K562 (cell line): ENCODE results near the gene NFRKB. TPM values are rescaled to one million over a fixed set of nuclear protein-coding genes. Genes with fewer than 3 reads are reported as not detected.

Experiments
- ATAC-seq: fragments of 200-7000 bp; cut with Tn5 transposase; 3 replicates; pipeline ENCODE4 v1.9.1; 2020; ENCODE audit warnings: moderate library complexity
- BruUV-seq: library from RNA; stranded (reverse); fragments of 400-500 nt; replicated peaks from 2 replicates; lab custom pipeline; 2021; lab: Mats Ljungman, UMichigan
- CTCF ChIA-PET: fragments of 300-600 bp; formaldehyde crosslinking; extraction: SDS; loops from one replicate; lab custom pipeline; 2021; ENCODE audit warnings: low intra/inter-chr PET ratio; lab: Yijun Ruan, JAX
- POLR2A ChIA-PET: fragments of 300-600, 350-650 bp; sonication (Branson Sonifier 250); formaldehyde crosslinking; extraction: SDS; loops from one replicate; lab custom pipeline; 2021; ENCODE audit warnings: antibody characterized with exemption, inconsistent platforms; lab: Yijun Ruan, JAX
- DNase-seq, 4 experiments: peaks; one replicate each; pipeline versions ENCODE4 v3.0.0 to v3.0.0-alpha.2; 2011 to 2018; ENCODE audit warnings: low spot score in 3 of 4, mixed read lengths in 3 of 4; ENCODE audit errors: extremely low read depth in 1 of 4
- FAIRE-seq: peaks from 2 replicates; lab custom pipeline; 2011; peaks lifted over from hg19 to GRCh38; lab: Jason Lieb, UNC
- H2AFZ ChIP-seq: 2 replicates; pipeline ENCODE4 v1.6.0; 2011; ENCODE audit warnings: low read depth, low read length, control low read depth, inconsistent platforms
- H3K27ac ChIP-seq: fragments of 200-600 bp; 3 replicates; pipeline ENCODE4 v1.8.0; 2011; ENCODE audit warnings: low read depth, mild to moderate bottlenecking, control low read depth, inconsistent platforms, low read length, moderate library complexity, mixed read lengths; ENCODE audit errors: extremely low read depth
- H3K27me3 ChIP-seq, 2 experiments: fragments of 300-600 bp in 1 of 2; 2 replicates in 1 of 2; 3 replicates in 1 of 2; pipeline versions ENCODE4 v1.6.0 to v1.8.0; 2011; ENCODE audit warnings: inconsistent platforms in 2 of 2, low read length in 2 of 2, mild to moderate bottlenecking in 1 of 2, mixed read lengths in 1 of 2, moderate library complexity in 1 of 2; ENCODE audit not compliant: control insufficient read depth in 2 of 2, insufficient read depth in 2 of 2
- H3K36me3 ChIP-seq: fragments of 300-600 bp; 3 replicates; pipeline ENCODE4 v1.8.0; 2011; ENCODE audit warnings: mild to moderate bottlenecking, low read length, inconsistent platforms; ENCODE audit not compliant: control insufficient read depth, insufficient read depth
- H3K4me1 ChIP-seq, 2 experiments: fragments of 200-600 bp in 1 of 2; replicated peaks in 1 of 2; 2 replicates in 1 of 2; 3 replicates in 1 of 2; pipeline versions ENCODE4 v1.5.1 to v1.8.0; 2011; ENCODE audit warnings: inconsistent platforms in 2 of 2, low read length in 2 of 2, mild to moderate bottlenecking in 1 of 2, mixed read lengths in 1 of 2, moderate library complexity in 1 of 2; ENCODE audit not compliant: control insufficient read depth in 2 of 2, insufficient read depth in 2 of 2
- H3K4me2 ChIP-seq: 2 replicates; pipeline ENCODE4 v1.6.1; 2011; ENCODE audit warnings: low read length, control low read depth, inconsistent platforms, mixed read lengths; ENCODE audit not compliant: insufficient read depth
- H3K4me3 ChIP-seq: fragments of 200-600 bp; sonication (generic), shearing (Covaris generic); 2 replicates; pipeline ENCODE4 v1.5.1; 2016; ENCODE audit warnings: control low read depth, inconsistent platforms
- H3K79me2 ChIP-seq: fragments of 200-600 bp; 3 replicates; pipeline ENCODE4 v1.8.0; 2011; ENCODE audit warnings: low read length, inconsistent platforms; ENCODE audit not compliant: control insufficient read depth, insufficient read depth
- H3K9ac ChIP-seq, 2 experiments: 2 replicates each; pipeline versions ENCODE4 v1.6.0 to v1.6.1; 2011; ENCODE audit warnings: low read depth in 2 of 2, low read length in 2 of 2, control low read depth in 1 of 2, inconsistent platforms in 1 of 2, mild to moderate bottlenecking in 1 of 2, mixed read lengths in 1 of 2; ENCODE audit not compliant: insufficient read depth in 1 of 2
- H3K9me1 ChIP-seq: one replicate; pipeline ENCODE4 v1.6.0; 2011; ENCODE audit warnings: inconsistent platforms, mild to moderate bottlenecking, low read length, moderate library complexity; ENCODE audit not compliant: control insufficient read depth, insufficient read depth
- H3K9me3 ChIP-seq: replicated peaks from 2 replicates; pipeline ENCODE4 v1.5.1; 2011; ENCODE audit warnings: low read depth, low read length, inconsistent platforms; ENCODE audit not compliant: control insufficient read depth, insufficient read depth
- H4K20me1 ChIP-seq: replicated peaks from 2 replicates; pipeline ENCODE4 v1.6.1; 2011; ENCODE audit warnings: low read length, inconsistent platforms, mixed read lengths; ENCODE audit not compliant: control insufficient read depth, insufficient read depth
- ELK1 ChIP-seq: sonication (generic); formaldehyde crosslinking; IDR thresholded peaks from 2 replicates; pipeline ENCODE4 v1.8.1; 2022; ENCODE audit warnings: missing genetic modification reagents
- FOXK1 ChIP-seq: sonication (generic); formaldehyde crosslinking; IDR thresholded peaks from 2 replicates; pipeline ENCODE4 v1.8.0; 2022; ENCODE audit warnings: missing genetic modification reagents, mild to moderate bottlenecking, borderline replicate concordance
- FOXP1 ChIP-seq: sonication (generic); formaldehyde crosslinking; IDR thresholded peaks from 2 replicates; pipeline ENCODE4 v1.8.0; 2022; ENCODE audit warnings: mild to moderate bottlenecking, missing genetic modification reagents
- GTF2A2 ChIP-seq: IDR thresholded peaks from 2 replicates; pipeline ENCODE4 v1.6.1; 2016; ENCODE audit warnings: mild to moderate bottlenecking, missing genetic modification characterization, missing compliant biosample characterization
- NR1H2 ChIP-seq: sonication (generic); formaldehyde crosslinking; IDR thresholded peaks from 2 replicates; pipeline ENCODE4 v1.4.0; 2020; ENCODE audit warnings: mild to moderate bottlenecking, missing genetic modification reagents
- POLR2H ChIP-seq: IDR thresholded peaks from 2 replicates; pipeline ENCODE4 v1.6.1; 2016; ENCODE audit warnings: missing genetic modification characterization, low read depth, mild to moderate bottlenecking, control low read depth, missing compliant biosample characterization, moderate library complexity
- SPI1 ChIP-seq: IDR thresholded peaks from 2 replicates; pipeline ENCODE4 v1.6.1; 2011; ENCODE audit warnings: low read depth, low read length, control low read depth, borderline replicate concordance
- XRCC3 ChIP-seq: fragments of 450-650 bp; IDR thresholded peaks from 2 replicates; pipeline ENCODE4 v1.6.1; 2017; ENCODE audit warnings: mild to moderate bottlenecking, moderate library complexity
- WGBS: fragments of 100-300 bp; shearing (Covaris generic); methylation state at CpG from one replicate; pipeline ENCODE4 v1.1.6; 2016; ENCODE audit warnings: low coverage, mixed read lengths; ENCODE audit not compliant: insufficient coverage; ENCODE audit errors: missing lambda C conversion rate; 5-methylcytosine and 5-hydroxymethylcytosine counted together
- in situ Hi-C: fragments of 300-500 bp; cut with MboI; formaldehyde crosslinking; loops from 4 replicates; pipeline ENCODE4 v1.15.0; 2018; ENCODE audit warnings: inconsistent platforms, mixed read lengths
- intact Hi-C: fragments of 100-400 bp; cut with micrococcal nuclease; formaldehyde crosslinking; loops from 2 replicates; pipeline ENCODE4 v1.14.2; 2022
- polyA plus RNA-seq, 8 experiments: library from polyadenylated mRNA; depleted of rRNA in 4 of 8; stranded (reverse) in 5 of 8; unstranded in 3 of 8; fragments of >200 nt; fragmentation: Nextera tagmentation in 2 of 8; fragmentation: Illumina TruSeq in 1 of 8; extraction: Ambion mirVana in 2 of 8; extraction: Trizol in 1 of 8; gene quantifications; 2 replicates each; pipeline versions ENCODE4 v1.2.1 to v1.2.3, GENCODE V29; 2011 to 2014; ENCODE audit warnings: inconsistent platforms in 1 of 8, missing spikeins in 1 of 8
- total RNA-seq, 7 experiments: library from RNA; depleted of rRNA in 6 of 7; stranded (reverse); fragments of >200 nt in 6 of 7; fragmentation: Illumina TruSeq in 2 of 7; extraction: Trizol in 2 of 7; gene quantifications; 2 replicates each; pipeline versions ENCODE4 v1.2.1 to v1.2.3, GENCODE V29; 2011 to 2021; ENCODE audit warnings: low replicate concordance in 1 of 7

NFRKB gene
- total and polyA plus RNA-seq, 9 of the 15 experiments (the other 6 are each of a cell fraction or from before 2014, with no cell fraction given) = 7.1 to 42.6 (median 23.9) TPM

GRCh38 chr11:129856036-129856435 lies 39.3 kb downstream of the NFRKB start:
- no peaks in the 10 kb centered on the region for H3K4me1 ChIP-seq
- peaks cover 11% of the 10 kb centered on the region; the same call in 1 of the 3 replicates for H3K36me3 ChIP-seq
- H3K27me3 ChIP-seq = peaks cover 34 to 40% of the 10 kb centered on the region in 2 experiments; a peak in 4 of 5 replicates
- no peaks in the 10 kb centered on the region for H3K79me2 ChIP-seq
- intact Hi-C loops = no loop called here
- no TSS peak for BruUV-seq
- ATAC-seq = no peak
- POLR2A ChIA-PET = no interaction called here
- DNase-seq = no peak
- FAIRE-seq = no peak
- no peaks in the 10 kb centered on the region for H4K20me1 ChIP-seq
- H3K4me2 ChIP-seq = no peak overlapping the region
- H3K9me1 ChIP-seq = no peaks in the 10 kb centered on the region
- no peak overlapping the region for H2AFZ ChIP-seq
- no peaks in the 10 kb centered on the region for H3K9me3 ChIP-seq
- 25% methylated on average over 8 of the region's 8 CpGs for WGBS
- CTCF ChIA-PET = no interaction called here
- TF ChIP-seq FOXK1 (CRISPR knock-in tag) (no peak), SPI1 (no peak), XRCC3 (no peak), ELK1 (CRISPR knock-in tag) (no peak), FOXP1 (no peak)
- TF ChIP-seq, all 486 proteins: peak for 0
- no peak overlapping the region for H3K9ac ChIP-seq
- no peak overlapping the region for H3K27ac ChIP-seq
- in situ Hi-C loops = no loop called here
- no peak overlapping the region for H3K4me3 ChIP-seq

GRCh38 chr11:129855086-129855485 lies 40.3 kb downstream of the NFRKB start:
- H3K4me2 ChIP-seq = no peak overlapping the region
- ATAC-seq (no peak), FAIRE-seq (no peak), DNase-seq (no peak)
- no TSS peak for BruUV-seq
- peaks cover 4% of the 10 kb centered on the region; the same call in 1 of the 3 replicates for H3K36me3 ChIP-seq
- ChIA-PET POLR2A (no interaction called here), CTCF (no interaction called here)
- H3K4me3 ChIP-seq = no peak overlapping the region
- peaks cover 41 to 45% of the 10 kb centered on the region in 2 experiments; a peak in 4 of 5 replicates for H3K27me3 ChIP-seq
- H3K9me1 ChIP-seq = no peaks in the 10 kb centered on the region
- H3K27ac ChIP-seq = no peak overlapping the region
- H2AFZ ChIP-seq = no peak overlapping the region
- TF ChIP-seq GTF2A2 (tag) (no peak), NR1H2 (no peak), POLR2H (tag) (no peak)
- no peaks in the 10 kb centered on the region for H3K79me2 ChIP-seq
- intact Hi-C loops (no loop called here), in situ Hi-C loops (no loop called here)
- H3K9ac ChIP-seq = no peak overlapping the region
- 34% methylated on average over 11 of the region's 11 CpGs for WGBS
- H3K9me3 ChIP-seq = no peaks in the 10 kb centered on the region
- no peaks in the 10 kb centered on the region for H3K4me1 ChIP-seq
- H4K20me1 ChIP-seq = no peaks in the 10 kb centered on the region
